ENCODE measurements around the gene FOXRED2.
A peak's percentile ranks its signal among the peaks of the same experiment; 100 is the strongest.

GRCh38 chr22:36454916-36455570 lies 51.8 kb downstream of the FOXRED2 start:
- TF ChIP-seq, protein P1, sequence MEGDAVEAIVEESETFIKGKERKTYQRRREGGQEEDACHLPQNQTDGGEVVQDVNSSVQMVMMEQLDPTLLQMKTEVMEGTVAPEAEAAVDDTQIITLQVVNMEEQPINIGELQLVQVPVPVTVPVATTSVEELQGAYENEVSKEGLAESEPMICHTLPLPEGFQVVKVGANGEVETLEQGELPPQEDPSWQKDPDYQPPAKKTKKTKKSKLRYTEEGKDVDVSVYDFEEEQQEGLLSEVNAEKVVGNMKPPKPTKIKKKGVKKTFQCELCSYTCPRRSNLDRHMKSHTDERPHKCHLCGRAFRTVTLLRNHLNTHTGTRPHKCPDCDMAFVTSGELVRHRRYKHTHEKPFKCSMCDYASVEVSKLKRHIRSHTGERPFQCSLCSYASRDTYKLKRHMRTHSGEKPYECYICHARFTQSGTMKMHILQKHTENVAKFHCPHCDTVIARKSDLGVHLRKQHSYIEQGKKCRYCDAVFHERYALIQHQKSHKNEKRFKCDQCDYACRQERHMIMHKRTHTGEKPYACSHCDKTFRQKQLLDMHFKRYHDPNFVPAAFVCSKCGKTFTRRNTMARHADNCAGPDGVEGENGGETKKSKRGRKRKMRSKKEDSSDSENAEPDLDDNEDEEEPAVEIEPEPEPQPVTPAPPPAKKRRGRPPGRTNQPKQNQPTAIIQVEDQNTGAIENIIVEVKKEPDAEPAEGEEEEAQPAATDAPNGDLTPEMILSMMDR (conservative IDR thresholded peaks at IDR 0.05; ENCODE audit: low read length), result peak; percentile 44
- TF ChIP-seq EZH2phosphoT487 (IDR thresholded peaks at IDR 0.05; ENCODE audit: borderline replicate concordance, low read depth, low read length), result no peak

Data from OCI-LY7 (cell line).